Thoracic aorta (tissue), 2 donors: ENCODE data around the gene CAMK2B. TPM values are rescaled to one million over a fixed set of nuclear protein-coding genes. Genes with fewer than 3 reads are reported as not detected.

ENCODE experiments used
- ATAC-seq: fragments of 150-250 bp; one replicate; pipeline ENCODE4 v1.8.0; 2017; ENCODE audit warnings: low read depth; ENCODE audit not compliant: insufficient number of reproducible peaks, low FRiP score
- DNase-seq: peaks from one replicate; pipeline ENCODE4 v3.0.0-alpha.2; 2020; ENCODE audit warnings: low spot score
- H3K27ac ChIP-seq, 2 donors: fragments of 200-600 bp; sonication (generic); 1 replicate in 1 of 2; 2 replicates in 1 of 2; pipeline ENCODE4 v1.5.1; 2016; ENCODE audit warnings: mild to moderate bottlenecking in 2 of 2, moderate library complexity in 2 of 2
- H3K27me3 ChIP-seq: fragments of 200-600 bp; sonication (generic); replicated peaks from 2 replicates; pipeline ENCODE4 v1.6.0; 2016; ENCODE audit warnings: mild to moderate bottlenecking; ENCODE audit not compliant: insufficient read depth
- H3K36me3 ChIP-seq: fragments of 200-600 bp; sonication (generic); one replicate; pipeline ENCODE4 v1.5.1; 2016
- H3K4me1 ChIP-seq, 2 donors: fragments of 200-600 bp; sonication (generic); 1 replicate in 1 of 2; 2 replicates in 1 of 2; pipeline versions ENCODE4 v1.5.1 to v1.6.0; 2016; ENCODE audit warnings: low read depth in 2 of 2, mild to moderate bottlenecking in 1 of 2; ENCODE audit not compliant: control insufficient read depth in 1 of 2
- H3K4me3 ChIP-seq: fragments of 200-600 bp; sonication (generic); 2 replicates; pipeline ENCODE4 v1.5.1; 2016; ENCODE audit warnings: mild to moderate bottlenecking
- H3K9me3 ChIP-seq: fragments of 200-600 bp; sonication (generic); 2 replicates; pipeline ENCODE4 v1.5.1; 2016
- total RNA-seq, 2 donors: library from RNA; depleted of rRNA; stranded (reverse); fragments of >200 nt; gene quantifications; one replicate each; pipeline versions ENCODE4 v1.1.0 to v1.2.3, GENCODE V29; 2016
- TF ChIP-seq, protein P1 (sequence below): fragments of 200-600 bp; sonication (generic); IDR thresholded peaks from one replicate; pipeline ENCODE4 v1.5.1; 2019; ENCODE audit warnings: antibody characterized with exemption

CAMK2B gene
- total RNA-seq, 2 donors from 2014 or later, result 1.5 to 2.8 TPM

DNA sequence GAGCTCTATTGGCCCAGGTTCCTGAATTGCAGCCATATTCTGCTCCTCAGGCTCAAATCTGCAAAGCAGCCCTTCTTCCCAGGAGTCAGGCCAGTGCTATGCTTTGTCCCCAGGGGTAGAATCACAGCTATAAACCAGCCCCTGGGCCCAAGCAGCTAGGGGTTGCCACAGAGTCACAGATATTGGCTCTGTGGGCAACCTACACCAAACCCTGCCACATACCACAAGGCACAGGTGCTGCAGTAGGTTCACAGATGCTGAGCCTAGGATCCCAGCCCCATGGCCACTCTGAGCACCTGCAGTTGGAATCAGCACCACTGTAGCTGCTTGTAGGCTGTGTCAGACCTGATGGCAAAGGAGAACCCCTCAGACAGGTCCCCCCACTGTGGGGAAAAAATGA lies 43.1 kb upstream of the CAMK2B start:
- no peak overlapping the region for H3K27ac ChIP-seq
- no peaks in the 10 kb centered on the region for H3K36me3 ChIP-seq
- no peaks in the 10 kb centered on the region for H3K4me1 ChIP-seq
- DNase-seq (no peak), ATAC-seq (no peak)
- no peaks in the 10 kb centered on the region for H3K27me3 ChIP-seq
- no peaks in the 10 kb centered on the region for H3K9me3 ChIP-seq
- TF ChIP-seq, protein P1, sequence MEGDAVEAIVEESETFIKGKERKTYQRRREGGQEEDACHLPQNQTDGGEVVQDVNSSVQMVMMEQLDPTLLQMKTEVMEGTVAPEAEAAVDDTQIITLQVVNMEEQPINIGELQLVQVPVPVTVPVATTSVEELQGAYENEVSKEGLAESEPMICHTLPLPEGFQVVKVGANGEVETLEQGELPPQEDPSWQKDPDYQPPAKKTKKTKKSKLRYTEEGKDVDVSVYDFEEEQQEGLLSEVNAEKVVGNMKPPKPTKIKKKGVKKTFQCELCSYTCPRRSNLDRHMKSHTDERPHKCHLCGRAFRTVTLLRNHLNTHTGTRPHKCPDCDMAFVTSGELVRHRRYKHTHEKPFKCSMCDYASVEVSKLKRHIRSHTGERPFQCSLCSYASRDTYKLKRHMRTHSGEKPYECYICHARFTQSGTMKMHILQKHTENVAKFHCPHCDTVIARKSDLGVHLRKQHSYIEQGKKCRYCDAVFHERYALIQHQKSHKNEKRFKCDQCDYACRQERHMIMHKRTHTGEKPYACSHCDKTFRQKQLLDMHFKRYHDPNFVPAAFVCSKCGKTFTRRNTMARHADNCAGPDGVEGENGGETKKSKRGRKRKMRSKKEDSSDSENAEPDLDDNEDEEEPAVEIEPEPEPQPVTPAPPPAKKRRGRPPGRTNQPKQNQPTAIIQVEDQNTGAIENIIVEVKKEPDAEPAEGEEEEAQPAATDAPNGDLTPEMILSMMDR, result no peak
- H3K4me3 ChIP-seq, result no peak overlapping the region

DNA sequence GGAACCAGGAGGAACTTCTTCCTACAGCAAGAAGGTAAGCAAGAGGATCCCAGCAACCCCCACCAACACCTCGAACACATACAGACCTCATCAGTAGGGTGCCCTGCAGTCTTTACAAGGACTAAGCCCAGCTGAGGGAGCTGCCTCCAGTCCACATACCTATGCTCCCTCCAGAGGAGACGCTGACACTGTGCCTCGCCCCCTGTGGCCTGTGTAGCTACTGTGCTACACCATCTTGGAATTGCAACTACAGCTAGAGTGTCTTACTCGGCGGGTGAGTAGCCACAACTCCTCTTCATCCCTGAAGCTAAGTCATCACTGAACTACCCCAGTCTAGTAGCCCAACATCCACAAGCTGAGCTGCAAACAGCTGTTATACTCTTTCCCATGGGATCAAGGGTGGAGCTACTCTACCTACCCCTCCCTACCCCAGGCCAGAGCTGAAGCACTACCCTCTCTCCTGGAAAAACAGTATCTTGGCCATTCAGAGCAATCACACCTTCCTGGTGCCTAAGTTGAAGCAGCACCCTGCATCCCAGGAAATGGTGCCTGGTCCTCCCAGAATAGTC lies 42.2 kb upstream of the CAMK2B start:
- ATAC-seq (no peak), DNase-seq (no peak)
- no peaks in the 10 kb centered on the region for H3K9me3 ChIP-seq
- H3K27me3 ChIP-seq, result no peaks in the 10 kb centered on the region
- H3K4me1 ChIP-seq, result no peaks in the 10 kb centered on the region
- H3K27ac ChIP-seq, result no peak overlapping the region
- no peak overlapping the region for H3K4me3 ChIP-seq
- H3K36me3 ChIP-seq, result no peaks in the 10 kb centered on the region
- TF ChIP-seq, protein P1, result no peak

DNA sequence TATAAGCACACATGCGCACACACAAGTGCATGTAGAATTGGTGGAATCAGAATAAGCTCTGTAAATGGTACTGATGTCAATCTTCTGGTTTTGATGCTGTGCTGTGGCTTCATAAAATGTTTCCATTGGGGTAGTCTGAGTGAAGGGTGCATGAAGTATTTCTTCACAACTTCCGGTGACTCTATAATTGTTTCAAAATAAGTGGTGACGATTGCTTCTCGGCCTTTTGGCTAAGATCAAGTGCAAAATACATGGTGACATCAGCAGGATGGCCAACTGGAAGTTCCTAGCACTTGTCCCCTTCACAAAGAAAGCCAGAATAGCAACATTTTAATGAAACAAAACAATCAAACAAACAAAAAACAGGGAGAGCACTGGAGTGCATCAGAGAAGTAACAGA lies 41.6 kb upstream of the CAMK2B start:
- TF ChIP-seq, protein P1, result no peak
- DNase-seq (no peak), ATAC-seq (no peak)
- no peaks in the 10 kb centered on the region for H3K9me3 ChIP-seq
- no peak overlapping the region for H3K27ac ChIP-seq
- no peak overlapping the region for H3K4me3 ChIP-seq
- no peaks in the 10 kb centered on the region for H3K4me1 ChIP-seq
- H3K36me3 ChIP-seq, result no peaks in the 10 kb centered on the region
- no peaks in the 10 kb centered on the region for H3K27me3 ChIP-seq

DNA sequence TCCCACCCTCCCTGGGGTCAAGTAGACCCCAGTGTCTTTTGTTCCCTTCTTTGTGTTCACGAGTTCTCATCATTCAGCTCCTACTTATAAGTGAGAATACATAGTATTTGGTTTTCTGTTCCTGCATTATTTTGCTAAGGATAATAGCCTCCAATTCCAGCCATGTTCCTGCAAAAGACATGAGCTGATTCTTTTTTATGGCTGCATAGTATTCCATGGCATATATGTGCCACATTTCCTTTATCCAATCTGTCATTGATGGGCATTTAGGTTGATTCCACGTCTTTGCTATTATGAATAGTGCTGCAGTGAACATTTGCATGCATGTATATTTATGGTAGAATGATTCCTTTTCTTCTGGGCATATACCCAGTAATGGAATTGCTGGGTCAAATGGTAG lies 28.3 kb upstream of the CAMK2B start:
- no peaks in the 10 kb centered on the region for H3K4me1 ChIP-seq
- DNase-seq (no peak), ATAC-seq (no peak)
- H3K4me3 ChIP-seq, result no peak overlapping the region
- TF ChIP-seq, protein P1, result no peak
- H3K27me3 ChIP-seq, result no peaks in the 10 kb centered on the region
- H3K9me3 ChIP-seq, result no peaks in the 10 kb centered on the region
- H3K36me3 ChIP-seq, result no peaks in the 10 kb centered on the region
- no peak overlapping the region for H3K27ac ChIP-seq

DNA sequence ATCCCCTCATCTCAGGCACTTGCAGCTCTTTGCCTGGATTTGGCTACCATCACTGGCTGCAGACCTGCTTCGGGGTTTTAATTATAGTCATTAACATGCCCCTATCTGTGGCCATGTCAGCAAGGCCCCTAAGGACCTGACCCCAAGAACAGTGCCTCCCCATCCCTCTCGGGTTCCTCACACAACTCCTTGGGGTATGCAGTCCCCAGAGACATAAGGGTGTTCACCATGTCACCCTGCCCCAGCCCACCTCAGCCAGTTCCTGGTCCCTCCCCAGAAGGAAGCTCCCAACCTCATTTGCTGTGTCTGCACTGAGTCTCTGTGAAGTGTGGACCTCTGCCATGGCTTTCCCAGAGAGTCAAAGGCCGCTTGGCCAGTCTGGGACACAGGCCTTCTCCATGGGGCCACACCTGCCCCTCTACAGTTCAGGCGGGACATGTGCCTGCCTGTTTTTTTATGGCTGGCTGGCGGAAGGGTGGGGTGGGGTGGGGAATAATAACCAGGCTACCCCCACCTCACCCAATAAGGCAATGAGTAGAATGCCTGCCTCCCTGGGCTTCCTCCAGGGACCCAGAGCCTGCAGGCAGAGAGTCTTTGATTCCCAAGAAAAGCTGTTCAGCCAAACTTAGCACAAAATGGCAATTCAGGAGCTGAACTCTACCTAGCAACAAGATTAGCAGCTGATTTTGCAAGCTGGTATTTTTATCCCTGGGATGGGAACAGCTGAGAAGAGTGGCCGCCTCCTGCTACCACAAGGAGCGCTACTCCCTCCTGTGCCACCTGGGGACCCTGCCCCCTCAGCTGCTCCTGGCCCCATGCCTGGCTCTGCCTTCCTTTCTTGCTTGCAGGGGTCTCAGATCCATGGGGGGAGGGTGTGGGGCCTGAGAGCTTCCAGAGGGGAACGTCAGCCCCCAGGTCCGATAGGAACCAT lies 23.7 kb upstream of the CAMK2B start:
- ATAC-seq (no peak), DNase-seq (no peak)
- TF ChIP-seq, protein P1, result no peak
- no peaks in the 10 kb centered on the region for H3K36me3 ChIP-seq
- H3K27ac ChIP-seq, result no peak overlapping the region
- H3K9me3 ChIP-seq, result no peaks in the 10 kb centered on the region
- no peaks in the 10 kb centered on the region for H3K4me1 ChIP-seq
- H3K27me3 ChIP-seq, result no peaks in the 10 kb centered on the region
- H3K4me3 ChIP-seq, result no peak overlapping the region
